ENCODE data around the gene NAIF1. TPM values are rescaled to one million over a fixed set of nuclear protein-coding genes. Genes with fewer than 3 reads are reported as not detected.
"Not testable (repeated sequence)": the region's sequence is repeated elsewhere in the genome, so short reads cannot be mapped to it uniquely, and the experiment has no call there.

The NAIF1 gene
- total RNA-seq, 1 experiment from 2014 or later: 12.4 TPM

GRCh38 chr9:128045831-128046230 is 21.3 kb downstream of the NAIF1 start:
- Mint-ChIP-seq H3K9me3 (peaks cover 3% of the 10 kb centered on the region; the same call in 1 of the 2 replicates), H3K36me3 (no peaks in the 10 kb centered on the region), H3K27me3 (ENCODE audit: low read depth) (peaks cover 2% of the 10 kb centered on the region; the same call in 1 of the 2 replicates), H3K4me3 (no peak overlapping the region), H3K27ac (no peak overlapping the region), H3K4me1 (peaks cover 6% of the 10 kb centered on the region)
- ATAC-seq (no peak), DNase-seq (ENCODE audit: low spot score) (no peak)
- TF ChIP-seq NFYB (CRISPR knock-in tag; conservative IDR thresholded peaks at IDR 0.05; ENCODE audit: low read depth): no peak
- TF ChIP-seq ZMAT4 (CRISPR knock-in tag; IDR thresholded peaks at IDR 0.05): no peak
- no peak for TF ChIP-seq USF2 (CRISPR knock-in tag; IDR thresholded peaks at IDR 0.05)
- no peak for TF ChIP-seq ZNF232 (CRISPR knock-in tag; IDR thresholded peaks at IDR 0.05)
- TF ChIP-seq IRF1 (CRISPR knock-in tag; IDR thresholded peaks at IDR 0.05): no peak
- no peak for TF ChIP-seq ZNF396 (CRISPR knock-in tag; IDR thresholded peaks at IDR 0.05; ENCODE audit: borderline replicate concordance)
- no peak for TF ChIP-seq FOXK1 (CRISPR knock-in tag; IDR thresholded peaks at IDR 0.05)
- no peak for TF ChIP-seq IRF2 (CRISPR knock-in tag; IDR thresholded peaks at IDR 0.05; ENCODE audit: borderline replicate concordance, low read depth)
- TF ChIP-seq SP1 (CRISPR knock-in tag; conservative IDR thresholded peaks at IDR 0.05): no peak
- TF ChIP-seq SOX15 (CRISPR knock-in tag; IDR thresholded peaks at IDR 0.05): no peak
- TF ChIP-seq HMGXB4 (CRISPR knock-in tag; IDR thresholded peaks at IDR 0.05): no peak
- no peak for TF ChIP-seq ZNF423 (CRISPR knock-in tag; IDR thresholded peaks at IDR 0.05)
- TF ChIP-seq PREB (CRISPR knock-in tag; IDR thresholded peaks at IDR 0.05; ENCODE audit: borderline replicate concordance): no peak
- no peak for TF ChIP-seq ZNF416 (CRISPR knock-in tag; IDR thresholded peaks at IDR 0.05)
- ChIA-PET POLR2A (interaction anchor here (0.6 kb wide), 1 partner anchor 384 kb away, joined by 5 read pairs; no protein-coding TSS in a partner anchor), CTCF (interaction anchor here (0.7 to 5.4 kb wide), 5 partner anchors 11 to 103 kb away, joined by 3 to 27 read pairs (median 8); no protein-coding TSS in a partner anchor)

GRCh38 chr9:128045409-128045808 is 21.7 kb downstream of the NAIF1 start:
- ChIA-PET POLR2A (interaction anchor here (0.6 kb wide), 1 partner anchor 384 kb away, joined by 5 read pairs; no protein-coding TSS in a partner anchor), CTCF (interaction anchor here (0.7 to 5.4 kb wide), 5 partner anchors 11 to 103 kb away, joined by 3 to 27 read pairs (median 6); no protein-coding TSS in a partner anchor)
- not testable (repeated sequence) for ATAC-seq; H3K36me3 Mint-ChIP-seq; H3K27ac Mint-ChIP-seq; H3K4me1 Mint-ChIP-seq; H3K9me3 Mint-ChIP-seq; DNase-seq (ENCODE audit: low spot score); H3K4me3 Mint-ChIP-seq; H3K27me3 Mint-ChIP-seq (ENCODE audit: low read depth)

- H3K27ac Mint-ChIP-seq: no peak overlapping the region
- no peak for DNase-seq (ENCODE audit: low spot score)
- POLR2A ChIA-PET: interaction anchor here (1.9 kb wide), 1 partner anchor 24 kb away, joined by 5 read pairs; the partner anchor contains the start of genes NAIF1 and SLC25A25
- TF ChIP-seq E2F4 (CRISPR knock-in tag; IDR thresholded peaks at IDR 0.05; ENCODE audit: borderline replicate concordance, low read depth): no peak
- no peak for TF ChIP-seq ZMAT4 (CRISPR knock-in tag; IDR thresholded peaks at IDR 0.05)
- TF ChIP-seq ZNF671 (CRISPR knock-in tag; IDR thresholded peaks at IDR 0.05): no peak
- no peak for TF ChIP-seq EMX1 (CRISPR knock-in tag; IDR thresholded peaks at IDR 0.05)
- TF ChIP-seq USF1 (CRISPR knock-in tag; IDR thresholded peaks at IDR 0.05): no peak
- TF ChIP-seq RORB (CRISPR knock-in tag; IDR thresholded peaks at IDR 0.05): no peak
- TF ChIP-seq STAT6 (CRISPR knock-in tag; conservative IDR thresholded peaks at IDR 0.05; ENCODE audit: low read depth): no peak
- TF ChIP-seq GTF2I (CRISPR knock-in tag; conservative IDR thresholded peaks at IDR 0.05): no peak
- TF ChIP-seq RELA (CRISPR knock-in tag; IDR thresholded peaks at IDR 0.05; ENCODE audit: borderline replicate concordance): no peak
- TF ChIP-seq ZNF423 (CRISPR knock-in tag; IDR thresholded peaks at IDR 0.05): no peak
- no peak for TF ChIP-seq ZNF232 (CRISPR knock-in tag; IDR thresholded peaks at IDR 0.05)
Measured at GRCh38 chr9:128043467-128043868, 23.7 kb downstream of the NAIF1 start.

More at GRCh38 chr9:128043467-128043868, 23.7 kb downstream of the NAIF1 start:
- Mint-ChIP-seq H3K4me1 (peaks cover 6% of the 10 kb centered on the region), H3K27me3 (ENCODE audit: low read depth) (peaks cover 2% of the 10 kb centered on the region; the same call in 1 of the 2 replicates), H3K4me3 (no peak overlapping the region), H3K9me3 (no peaks in the 10 kb centered on the region), H3K36me3 (no peaks in the 10 kb centered on the region)
- ATAC-seq: peak; percentile 34
- CTCF ChIA-PET: interaction anchor here (0.6 to 5.4 kb wide), 5 partner anchors 9 to 100 kb away, joined by 3 to 27 read pairs (median 13); no protein-coding TSS in a partner anchor
